Keratinocyte (primary cell): ENCODE data around the gene CEBPE.

Source experiments
- CTCF ChIP-seq, 3 experiments: IDR thresholded peaks in 1 of 3; conservative IDR thresholded peaks in 1 of 3; optimal IDR thresholded peaks in 1 of 3; 2 replicates in 2 of 3; 3 replicates in 1 of 3; pipeline versions ENCODE3 to v1.5.1; 2011; ENCODE audit warnings: low read length in 3 of 3, mild to moderate bottlenecking in 3 of 3, moderate library complexity in 2 of 3, control low read depth in 1 of 3, inconsistent platforms in 1 of 3; ENCODE audit not compliant: insufficient read depth in 2 of 3; ENCODE audit errors: extremely low read depth in 1 of 3
- EZH2 ChIP-seq: IDR thresholded peaks from one replicate; pipeline ENCODE4 v1.6.1; 2012; ENCODE audit warnings: inconsistent platforms, mild to moderate bottlenecking, low read length, moderate library complexity

- TF ChIP-seq CTCF (optimal IDR thresholded peaks at IDR 0.05 in 1 of 3, IDR thresholded peaks at IDR 0.05 in 1 of 3, conservative IDR thresholded peaks at IDR 0.05 in 1 of 3; ENCODE audit: extremely low read depth in 1 of 3, insufficient read depth in 2 of 3, low read length in 3 of 3) (no peak), EZH2 (no peak)
Measured at GRCh38 chr14:23090254-23090636, 28.8 kb downstream of the CEBPE start.
